HepG2 (cell line): ENCODE data around the gene PDE9A. TPM values are rescaled to one million over a fixed set of nuclear protein-coding genes. Genes with fewer than 3 reads are reported as not detected.

Experiments used
- CBX2 ChIP-seq, 2 experiments: fragments of 200-600 bp in 1 of 2; sonication (generic); formaldehyde crosslinking in 1 of 2; IDR thresholded peaks; 2 replicates each; pipeline versions ENCODE4 v1.7.0 to v1.8.1; 2018 to 2022; ENCODE audit warnings: low read depth in 2 of 2, low read length in 1 of 2, mild to moderate bottlenecking in 1 of 2, missing genetic modification reagents in 1 of 2
- EP300 ChIP-seq, 3 experiments: sonication (generic) in 1 of 3; formaldehyde crosslinking in 1 of 3; IDR thresholded peaks; 2 replicates each; pipeline versions ENCODE4 v1.5.1 to v1.6.1; 2011 to 2020; ENCODE audit warnings: low read depth in 2 of 3, low read length in 2 of 3, borderline replicate concordance in 1 of 3, improper control_type of control experiment in 1 of 3, mild to moderate bottlenecking in 1 of 3, missing genetic modification reagents in 1 of 3, moderate library complexity in 1 of 3
- GTF3A ChIP-seq: sonication (generic); formaldehyde crosslinking; conservative IDR thresholded peaks from 2 replicates; pipeline ENCODE4 v1.4.0; 2020; ENCODE audit warnings: mild to moderate bottlenecking, missing genetic modification reagents
- HMGA1 ChIP-seq: sonication (generic); formaldehyde crosslinking; conservative IDR thresholded peaks from 2 replicates; pipeline ENCODE4 v1.4.0; 2020; ENCODE audit warnings: missing genetic modification reagents
- KAT8 ChIP-seq: IDR thresholded peaks from 2 replicates; pipeline ENCODE4 v1.6.1; 2016; ENCODE audit warnings: missing genetic modification reagents, missing compliant biosample characterization
- MLLT10 ChIP-seq: sonication (generic); formaldehyde crosslinking; IDR thresholded peaks from 2 replicates; pipeline ENCODE4 v1.4.0; 2020; ENCODE audit warnings: missing genetic modification reagents
- MTA3 ChIP-seq: sonication (generic); formaldehyde crosslinking; IDR thresholded peaks from 2 replicates; pipeline ENCODE4 v1.4.0; 2020; ENCODE audit warnings: missing genetic modification reagents
- PAX8 ChIP-seq: sonication (generic); formaldehyde crosslinking; IDR thresholded peaks from 2 replicates; pipeline ENCODE4 v1.8.0; 2022; ENCODE audit warnings: mild to moderate bottlenecking, missing genetic modification reagents, borderline replicate concordance
- POGK ChIP-seq: sonication (generic); formaldehyde crosslinking; conservative IDR thresholded peaks from 2 replicates; pipeline ENCODE4 v1.8.0; 2022; ENCODE audit warnings: mild to moderate bottlenecking, moderate library complexity, missing genetic modification reagents
- SAP130 ChIP-seq: IDR thresholded peaks from 2 replicates; pipeline ENCODE4 v1.6.1; 2016; ENCODE audit warnings: low read depth
- STAT5B ChIP-seq: sonication (generic); formaldehyde crosslinking; IDR thresholded peaks from 2 replicates; pipeline ENCODE4 v1.4.0; 2020; ENCODE audit warnings: missing genetic modification reagents
- ZNF143 ChIP-seq: sonication (generic); formaldehyde crosslinking; IDR thresholded peaks from 2 replicates; pipeline ENCODE4 v1.4.0; 2020; ENCODE audit warnings: missing genetic modification reagents
- ZNF256 ChIP-seq: sonication (generic); formaldehyde crosslinking; conservative IDR thresholded peaks from 2 replicates; pipeline ENCODE4 v1.4.0; 2020; ENCODE audit warnings: missing genetic modification reagents
- ZNF501 ChIP-seq: sonication (generic); formaldehyde crosslinking; IDR thresholded peaks from 2 replicates; pipeline ENCODE4 v1.5.1; 2020; ENCODE audit warnings: mild to moderate bottlenecking, moderate library complexity, missing genetic modification reagents
- ZNF572 ChIP-seq: sonication (generic); formaldehyde crosslinking; IDR thresholded peaks from 2 replicates; pipeline ENCODE4 v1.5.1; 2020; ENCODE audit warnings: mild to moderate bottlenecking, missing genetic modification reagents
- ZNF713 ChIP-seq: sonication (generic); formaldehyde crosslinking; IDR thresholded peaks from 2 replicates; pipeline ENCODE4 v1.4.0; 2020; ENCODE audit warnings: mild to moderate bottlenecking, missing genetic modification reagents
- polyA plus RNA-seq, 8 experiments: library from polyadenylated mRNA; depleted of rRNA in 3 of 8; stranded (reverse) in 7 of 8; unstranded in 1 of 8; fragments of >200 nt; fragmentation: Illumina TruSeq in 4 of 8; extraction: Trizol in 4 of 8; gene quantifications; 2 replicates each; pipeline versions ENCODE4 v1.2.1 to v1.2.3, GENCODE V29; 2011 to 2016; ENCODE audit warnings: low read depth in 4 of 8, missing spikeins in 1 of 8, mixed read lengths in 1 of 8; ENCODE audit not compliant: insufficient read depth in 1 of 8
- total RNA-seq, 5 experiments: library from RNA; depleted of rRNA; stranded (reverse); fragments of >200 nt; fragmentation: Illumina TruSeq; extraction: Trizol; gene quantifications; 2 replicates each; pipeline ENCODE4 v1.2.3, GENCODE V29; 2016; ENCODE audit warnings: low read depth in 1 of 5
- TF ChIP-seq, protein P1 (sequence below): sonication (generic); formaldehyde crosslinking; IDR thresholded peaks from 2 replicates; pipeline ENCODE4 v1.4.0; 2020; ENCODE audit warnings: missing genetic modification reagents
- TF ChIP-seq, protein P2 (sequence below): sonication (generic); formaldehyde crosslinking; IDR thresholded peaks from 2 replicates; pipeline ENCODE4 v1.4.0; 2020; ENCODE audit warnings: missing genetic modification reagents, borderline replicate concordance

PDE9A gene
- total and polyA plus RNA-seq, 2 of the 13 experiments (the other 11 are each of a cell fraction or from before 2014, with no cell fraction given): 4.6 to 19.7 TPM

GRCh38 chr21:42711667-42712066, 58.2 kb downstream of the PDE9A start (continued):
- TF ChIP-seq, protein P1, sequence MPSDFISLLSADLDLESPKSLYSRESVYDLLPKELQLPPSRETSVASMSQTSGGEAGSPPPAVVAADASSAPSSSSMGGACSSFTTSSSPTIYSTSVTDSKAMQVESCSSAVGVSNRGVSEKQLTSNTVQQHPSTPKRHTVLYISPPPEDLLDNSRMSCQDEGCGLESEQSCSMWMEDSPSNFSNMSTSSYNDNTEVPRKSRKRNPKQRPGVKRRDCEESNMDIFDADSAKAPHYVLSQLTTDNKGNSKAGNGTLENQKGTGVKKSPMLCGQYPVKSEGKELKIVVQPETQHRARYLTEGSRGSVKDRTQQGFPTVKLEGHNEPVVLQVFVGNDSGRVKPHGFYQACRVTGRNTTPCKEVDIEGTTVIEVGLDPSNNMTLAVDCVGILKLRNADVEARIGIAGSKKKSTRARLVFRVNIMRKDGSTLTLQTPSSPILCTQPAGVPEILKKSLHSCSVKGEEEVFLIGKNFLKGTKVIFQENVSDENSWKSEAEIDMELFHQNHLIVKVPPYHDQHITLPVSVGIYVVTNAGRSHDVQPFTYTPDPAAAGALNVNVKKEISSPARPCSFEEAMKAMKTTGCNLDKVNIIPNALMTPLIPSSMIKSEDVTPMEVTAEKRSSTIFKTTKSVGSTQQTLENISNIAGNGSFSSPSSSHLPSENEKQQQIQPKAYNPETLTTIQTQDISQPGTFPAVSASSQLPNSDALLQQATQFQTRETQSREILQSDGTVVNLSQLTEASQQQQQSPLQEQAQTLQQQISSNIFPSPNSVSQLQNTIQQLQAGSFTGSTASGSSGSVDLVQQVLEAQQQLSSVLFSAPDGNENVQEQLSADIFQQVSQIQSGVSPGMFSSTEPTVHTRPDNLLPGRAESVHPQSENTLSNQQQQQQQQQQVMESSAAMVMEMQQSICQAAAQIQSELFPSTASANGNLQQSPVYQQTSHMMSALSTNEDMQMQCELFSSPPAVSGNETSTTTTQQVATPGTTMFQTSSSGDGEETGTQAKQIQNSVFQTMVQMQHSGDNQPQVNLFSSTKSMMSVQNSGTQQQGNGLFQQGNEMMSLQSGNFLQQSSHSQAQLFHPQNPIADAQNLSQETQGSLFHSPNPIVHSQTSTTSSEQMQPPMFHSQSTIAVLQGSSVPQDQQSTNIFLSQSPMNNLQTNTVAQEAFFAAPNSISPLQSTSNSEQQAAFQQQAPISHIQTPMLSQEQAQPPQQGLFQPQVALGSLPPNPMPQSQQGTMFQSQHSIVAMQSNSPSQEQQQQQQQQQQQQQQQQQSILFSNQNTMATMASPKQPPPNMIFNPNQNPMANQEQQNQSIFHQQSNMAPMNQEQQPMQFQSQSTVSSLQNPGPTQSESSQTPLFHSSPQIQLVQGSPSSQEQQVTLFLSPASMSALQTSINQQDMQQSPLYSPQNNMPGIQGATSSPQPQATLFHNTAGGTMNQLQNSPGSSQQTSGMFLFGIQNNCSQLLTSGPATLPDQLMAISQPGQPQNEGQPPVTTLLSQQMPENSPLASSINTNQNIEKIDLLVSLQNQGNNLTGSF: no peak
- TF ChIP-seq ZNF143 (CRISPR knock-in tag): no peak
- no peak for TF ChIP-seq CBX2 (IDR thresholded peaks at IDR 0.05; ENCODE audit: low read depth, low read length)
- no peak for TF ChIP-seq CBX2 (CRISPR knock-in tag; IDR thresholded peaks at IDR 0.05; ENCODE audit: low read depth)
- no peak for TF ChIP-seq ZNF501
- no peak for TF ChIP-seq ZNF256
- no peak for TF ChIP-seq STAT5B
- peak; percentile 82 for TF ChIP-seq SAP130
- no peak for TF ChIP-seq PAX8 (CRISPR knock-in tag)
- TF ChIP-seq, protein P2, sequence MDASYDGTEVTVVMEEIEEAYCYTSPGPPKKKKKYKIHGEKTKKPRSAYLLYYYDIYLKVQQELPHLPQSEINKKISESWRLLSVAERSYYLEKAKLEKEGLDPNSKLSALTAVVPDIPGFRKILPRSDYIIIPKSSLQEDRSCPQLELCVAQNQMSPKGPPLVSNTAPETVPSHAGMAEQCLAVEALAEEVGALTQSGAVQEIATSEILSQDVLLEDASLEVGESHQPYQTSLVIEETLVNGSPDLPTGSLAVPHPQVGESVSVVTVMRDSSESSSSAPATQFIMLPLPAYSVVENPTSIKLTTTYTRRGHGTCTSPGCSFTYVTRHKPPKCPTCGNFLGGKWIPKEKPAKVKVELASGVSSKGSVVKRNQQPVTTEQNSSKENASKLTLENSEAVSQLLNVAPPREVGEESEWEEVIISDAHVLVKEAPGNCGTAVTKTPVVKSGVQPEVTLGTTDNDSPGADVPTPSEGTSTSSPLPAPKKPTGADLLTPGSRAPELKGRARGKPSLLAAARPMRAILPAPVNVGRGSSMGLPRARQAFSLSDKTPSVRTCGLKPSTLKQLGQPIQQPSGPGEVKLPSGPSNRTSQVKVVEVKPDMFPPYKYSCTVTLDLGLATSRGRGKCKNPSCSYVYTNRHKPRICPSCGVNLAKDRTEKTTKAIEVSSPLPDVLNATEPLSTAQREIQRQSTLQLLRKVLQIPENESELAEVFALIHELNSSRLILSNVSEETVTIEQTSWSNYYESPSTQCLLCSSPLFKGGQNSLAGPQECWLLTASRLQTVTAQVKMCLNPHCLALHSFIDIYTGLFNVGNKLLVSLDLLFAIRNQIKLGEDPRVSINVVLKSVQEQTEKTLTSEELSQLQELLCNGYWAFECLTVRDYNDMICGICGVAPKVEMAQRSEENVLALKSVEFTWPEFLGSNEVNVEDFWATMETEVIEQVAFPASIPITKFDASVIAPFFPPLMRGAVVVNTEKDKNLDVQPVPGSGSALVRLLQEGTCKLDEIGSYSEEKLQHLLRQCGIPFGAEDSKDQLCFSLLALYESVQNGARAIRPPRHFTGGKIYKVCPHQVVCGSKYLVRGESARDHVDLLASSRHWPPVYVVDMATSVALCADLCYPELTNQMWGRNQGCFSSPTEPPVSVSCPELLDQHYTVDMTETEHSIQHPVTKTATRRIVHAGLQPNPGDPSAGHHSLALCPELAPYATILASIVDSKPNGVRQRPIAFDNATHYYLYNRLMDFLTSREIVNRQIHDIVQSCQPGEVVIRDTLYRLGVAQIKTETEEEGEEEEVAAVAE (CRISPR knock-in tag): 0 out of 2 replicates have a peak, but pooled peaks have one; percentile 55
- TF ChIP-seq ZNF572 (CRISPR knock-in tag): no peak
- TF ChIP-seq POGK: no peak
- peak in 1 of 2 experiments; percentile 86; a peak in 2 of 4 replicates for TF ChIP-seq EP300 (IDR thresholded peaks at IDR 0.05; ENCODE audit: low read depth in 2 of 2, low read length in 2 of 2)
- TF ChIP-seq EP300 (CRISPR knock-in tag; IDR thresholded peaks at IDR 0.05; ENCODE audit: borderline replicate concordance): no peak; the same call in 1 of the 2 replicates
- no peak for TF ChIP-seq GTF3A
- TF ChIP-seq MTA3: no peak
- TF ChIP-seq HMGA1 (CRISPR knock-in tag): no peak
- TF ChIP-seq KAT8: peak; percentile 35; the same call in 1 of the 2 replicates
- no peak for TF ChIP-seq MLLT10 (CRISPR knock-in tag)
- TF ChIP-seq ZNF713 (CRISPR knock-in tag): no peak
